Thyroid gland (tissue), 4 donors: Measurements from ENCODE around the gene CLDN1. TPM values are rescaled to one million over a fixed set of nuclear protein-coding genes. Genes with fewer than 3 reads are reported as not detected.

ENCODE experiments used
- DNase-seq, 2 donors: peaks; one replicate each; pipeline ENCODE4 v3.0.0-alpha.2; 2019
- H3K27ac ChIP-seq, 3 donors: fragments of 200-600 bp; sonication (generic); 1 replicate in 2 of 3; 2 replicates in 1 of 3; pipeline ENCODE4 v1.5.1; 2016 to 2019; ENCODE audit warnings: mild to moderate bottlenecking in 1 of 3, moderate library complexity in 1 of 3
- H3K27me3 ChIP-seq: fragments of 200-600 bp; sonication (generic); one replicate; pipeline ENCODE4 v1.5.1; 2019
- H3K36me3 ChIP-seq, 2 donors: fragments of 200-600 bp; sonication (generic); one replicate each; pipeline ENCODE4 v1.5.1; 2016 to 2019
- H3K4me1 ChIP-seq, 2 donors: fragments of 200-600 bp; sonication (generic); one replicate each; pipeline ENCODE4 v1.5.1; 2017 to 2019
- H3K4me3 ChIP-seq, 3 donors: fragments of 200-600 bp; sonication (generic); replicated peaks in 1 of 3; 1 replicate in 2 of 3; 2 replicates in 1 of 3; pipeline ENCODE4 v1.5.1; 2016; ENCODE audit warnings: mild to moderate bottlenecking in 1 of 3
- H3K9me3 ChIP-seq: fragments of 200-600 bp; sonication (generic); one replicate; pipeline ENCODE4 v1.5.1; 2017
- POLR2A ChIP-seq, 2 donors: fragments of 450-650 bp; IDR thresholded peaks; one replicate each; pipeline ENCODE4 v1.6.1; 2017; ENCODE audit warnings: antibody characterized with exemption in 2 of 2, mild to moderate bottlenecking in 2 of 2, moderate library complexity in 1 of 2
- WGBS, 2 donors: methylation state at CpG; one replicate each; pipeline ENCODE4 v1.1.5; 2017; 5-methylcytosine and 5-hydroxymethylcytosine counted together
- intact Hi-C: fragments of 100-400 bp; cut with DNase I; formaldehyde crosslinking; loops from one replicate; pipeline ENCODE4 v1.15.1; 2023
- total RNA-seq, 4 donors: library from RNA; depleted of rRNA; stranded (reverse); fragments of >200 nt; gene quantifications; one replicate each; pipeline ENCODE4 v1.2.3, GENCODE V29; 2016
- TF ChIP-seq, protein P1 (sequence below), 6 experiments: fragments of 200-600 bp in 3 of 6; fragments of 450-650 bp in 3 of 6; sonication (generic) in 3 of 6; IDR thresholded peaks; one replicate each; pipeline ENCODE4 v1.5.1; 2016 to 2019; ENCODE audit warnings: antibody characterized with exemption in 6 of 6, mild to moderate bottlenecking in 2 of 6, inconsistent platforms in 1 of 6, moderate library complexity in 1 of 6

CLDN1 gene
- total RNA-seq, 4 donors from 2014 or later, result 5.1 to 29.2 (median 8.5) TPM

DNA sequence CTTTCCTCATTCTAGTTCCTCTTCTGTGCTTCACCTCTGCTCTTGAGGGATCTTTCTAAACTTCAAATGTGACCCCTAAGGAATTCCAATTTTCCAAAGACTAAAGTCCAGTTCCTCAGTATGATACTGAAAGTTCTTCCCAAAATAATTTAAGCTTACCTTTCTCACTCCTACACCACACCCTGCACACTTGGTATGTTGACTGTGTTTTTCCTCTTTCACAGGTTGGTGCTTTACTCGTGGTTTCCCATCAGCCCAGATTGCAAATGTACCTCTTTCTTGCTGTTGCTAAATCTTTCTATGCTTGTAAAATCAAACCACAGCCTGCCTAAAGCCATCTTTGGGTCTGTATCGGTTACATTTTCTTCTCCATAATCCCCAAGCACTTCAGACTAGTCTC, 35.2 kb upstream of the CLDN1 start:
- Histone ChIP-seq H3K27me3 (no peaks in the 10 kb centered on the region), H3K4me3 (no peak overlapping the region), H3K9me3 (no peaks in the 10 kb centered on the region), H3K4me1 (peaks cover 0 to 15% of the 10 kb centered on the region in 2 donors), H3K27ac (no peak overlapping the region), H3K36me3 (no peaks in the 10 kb centered on the region)
- TF ChIP-seq, protein P1, sequence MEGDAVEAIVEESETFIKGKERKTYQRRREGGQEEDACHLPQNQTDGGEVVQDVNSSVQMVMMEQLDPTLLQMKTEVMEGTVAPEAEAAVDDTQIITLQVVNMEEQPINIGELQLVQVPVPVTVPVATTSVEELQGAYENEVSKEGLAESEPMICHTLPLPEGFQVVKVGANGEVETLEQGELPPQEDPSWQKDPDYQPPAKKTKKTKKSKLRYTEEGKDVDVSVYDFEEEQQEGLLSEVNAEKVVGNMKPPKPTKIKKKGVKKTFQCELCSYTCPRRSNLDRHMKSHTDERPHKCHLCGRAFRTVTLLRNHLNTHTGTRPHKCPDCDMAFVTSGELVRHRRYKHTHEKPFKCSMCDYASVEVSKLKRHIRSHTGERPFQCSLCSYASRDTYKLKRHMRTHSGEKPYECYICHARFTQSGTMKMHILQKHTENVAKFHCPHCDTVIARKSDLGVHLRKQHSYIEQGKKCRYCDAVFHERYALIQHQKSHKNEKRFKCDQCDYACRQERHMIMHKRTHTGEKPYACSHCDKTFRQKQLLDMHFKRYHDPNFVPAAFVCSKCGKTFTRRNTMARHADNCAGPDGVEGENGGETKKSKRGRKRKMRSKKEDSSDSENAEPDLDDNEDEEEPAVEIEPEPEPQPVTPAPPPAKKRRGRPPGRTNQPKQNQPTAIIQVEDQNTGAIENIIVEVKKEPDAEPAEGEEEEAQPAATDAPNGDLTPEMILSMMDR (IDR thresholded peaks at IDR 0.05), result no peak
- no peak for TF ChIP-seq POLR2A (IDR thresholded peaks at IDR 0.05)
- DNase-seq, result no peak
- 72 to 88% methylated on average over 2 of the region's 2 CpGs for WGBS, 2 donors
- intact Hi-C loops, result no loop called here

DNA sequence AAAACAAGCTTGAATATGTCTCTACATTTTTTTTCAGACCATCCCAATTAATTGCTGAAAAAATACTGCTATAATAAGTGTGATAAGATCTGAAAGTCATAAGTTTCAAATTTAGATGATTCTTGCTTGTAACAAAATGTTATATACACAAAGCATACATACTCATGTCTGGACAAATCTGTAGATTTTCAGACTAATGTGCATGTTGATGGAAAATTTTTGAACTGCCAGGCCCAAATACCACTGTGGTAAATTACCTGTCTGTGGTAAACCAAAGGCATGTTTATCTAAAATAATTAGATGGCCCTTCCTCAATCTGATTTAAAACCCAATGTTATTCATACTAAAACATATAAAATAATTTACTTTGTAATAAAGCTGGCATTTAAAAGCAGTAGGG, 34.0 kb upstream of the CLDN1 start:
- DNase-seq, result no peak
- Histone ChIP-seq H3K27me3 (no peaks in the 10 kb centered on the region), H3K9me3 (no peaks in the 10 kb centered on the region), H3K36me3 (no peaks in the 10 kb centered on the region), H3K27ac (no peak overlapping the region), H3K4me3 (no peak overlapping the region), H3K4me1 (peaks cover 0 to 15% of the 10 kb centered on the region in 2 donors)
- TF ChIP-seq, protein P1 (IDR thresholded peaks at IDR 0.05), result no peak
- no peak for TF ChIP-seq POLR2A (IDR thresholded peaks at IDR 0.05)
- intact Hi-C loops, result no loop called here

DNA sequence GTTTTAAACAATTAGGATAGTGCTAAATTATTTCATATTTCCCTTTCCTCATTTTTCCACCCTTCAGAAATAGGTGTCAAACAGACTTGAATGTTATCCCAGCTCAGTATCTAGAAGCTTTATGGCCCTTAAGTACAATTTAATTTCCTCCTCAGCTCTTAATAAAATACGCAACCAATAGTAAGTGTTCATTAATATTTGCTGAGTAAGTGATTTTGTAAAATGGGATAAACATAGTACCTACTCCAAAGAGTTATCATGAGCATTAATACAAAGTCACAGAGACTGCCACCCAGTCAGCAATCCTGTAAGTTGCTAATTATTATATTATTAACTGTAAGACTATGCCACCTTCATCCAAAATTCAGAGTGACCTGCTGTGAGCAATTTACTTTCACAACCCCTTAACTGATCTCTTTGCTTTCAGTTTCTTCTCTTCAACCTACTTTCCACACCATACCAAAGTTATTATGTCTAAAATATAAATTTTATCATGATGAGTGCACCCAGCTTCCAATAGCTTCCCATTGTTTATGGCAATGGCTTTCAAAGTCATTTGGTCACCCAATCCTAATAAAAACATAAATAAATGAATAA, 30.7 kb upstream of the CLDN1 start:
- WGBS, 2 donors, result 93 to 100% methylated on average over 1 of the region's 1 CpG
- TF ChIP-seq POLR2A (IDR thresholded peaks at IDR 0.05), result no peak
- H3K27ac ChIP-seq, result no peak overlapping the region

DNA sequence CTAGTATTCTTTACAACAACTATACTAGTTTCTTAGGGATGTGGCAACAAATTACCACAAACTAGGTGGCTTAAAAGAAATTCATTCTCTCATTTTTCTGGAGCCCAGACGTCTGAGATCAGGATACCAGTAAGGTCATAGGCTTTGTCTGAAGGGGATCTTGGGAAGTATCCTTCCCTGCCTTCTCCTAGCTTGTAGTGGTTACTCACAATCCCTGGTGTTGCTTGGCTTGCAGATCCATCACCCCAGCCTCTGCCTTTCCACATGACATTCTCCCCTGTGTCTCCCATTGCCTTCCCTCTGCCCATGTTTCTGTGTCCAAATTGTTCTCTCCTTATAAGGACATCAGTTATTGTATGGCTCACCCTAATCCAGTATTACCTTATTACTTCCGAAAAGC, 24.3 kb upstream of the CLDN1 start:
- DNase-seq, result no peak
- peaks cover 11 to 24% of the 10 kb centered on the region in 2 donors for H3K4me1 ChIP-seq
- H3K9me3 ChIP-seq, result no peaks in the 10 kb centered on the region
- no peaks in the 10 kb centered on the region for H3K36me3 ChIP-seq
- WGBS, 2 donors, result 83 to 92% methylated on average over 2 of the region's 2 CpGs
- H3K4me3 ChIP-seq, result no peak overlapping the region
- TF ChIP-seq, protein P1 (IDR thresholded peaks at IDR 0.05), result no peak
- TF ChIP-seq POLR2A (IDR thresholded peaks at IDR 0.05), result no peak
- intact Hi-C loops, result no loop called here
- H3K27ac ChIP-seq, result peak overlapping the region; percentile 76 to 92 (median 86)
- H3K27me3 ChIP-seq, result no peaks in the 10 kb centered on the region

More for the DNA sequence above, 30.7 kb upstream of the CLDN1 start:
- no peaks in the 10 kb centered on the region for H3K9me3 ChIP-seq
- peaks cover 0 to 15% of the 10 kb centered on the region in 2 donors for H3K4me1 ChIP-seq
- DNase-seq, result no peak
- intact Hi-C loops, result no loop called here
- H3K4me3 ChIP-seq, result no peak overlapping the region
- no peaks in the 10 kb centered on the region for H3K27me3 ChIP-seq
- no peaks in the 10 kb centered on the region for H3K36me3 ChIP-seq

DNA sequence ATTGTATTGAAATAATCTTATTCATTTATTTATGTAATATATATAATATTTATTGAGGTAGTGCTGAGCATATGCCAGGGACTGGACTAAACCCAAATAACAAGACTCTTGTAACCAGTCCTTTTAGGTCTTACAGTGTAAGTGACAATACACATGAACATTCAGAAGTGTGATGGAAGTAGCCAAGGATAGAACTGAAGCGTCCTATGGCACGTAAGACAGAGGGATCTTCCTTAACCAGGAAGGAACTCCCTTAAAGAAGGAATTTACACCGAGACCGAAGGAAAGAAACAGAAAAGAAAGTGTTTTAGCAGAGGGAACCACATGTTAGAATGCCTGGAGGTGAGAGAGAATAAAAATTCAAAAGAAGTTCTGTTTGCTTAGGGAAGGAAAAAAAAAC, 23.6 kb upstream of the CLDN1 start:
- 34 to 36% methylated on average over 4 of the region's 4 CpGs for WGBS, 2 donors
- no peak overlapping the region for H3K4me3 ChIP-seq

More for the DNA sequence above, 23.6 kb upstream of the CLDN1 start:
- Histone ChIP-seq H3K9me3 (no peaks in the 10 kb centered on the region), H3K27ac (peak overlapping the region; percentile 76 to 92 (median 86)), H3K36me3 (no peaks in the 10 kb centered on the region), H3K4me1 (peaks cover 11 to 24% of the 10 kb centered on the region in 2 donors), H3K27me3 (no peaks in the 10 kb centered on the region)
- TF ChIP-seq, protein P1 (IDR thresholded peaks at IDR 0.05), result no peak
- TF ChIP-seq POLR2A (IDR thresholded peaks at IDR 0.05), result no peak
- intact Hi-C loops, result no loop called here
- DNase-seq, result no peak
